Liver (tissue), 3 donors: ENCODE measurements around the gene LHPP.

Source experiments
- CTCF ChIP-seq: fragments of 150-350 bp; IDR thresholded peaks from 2 replicates; pipeline ENCODE4 v1.5.1; 2017; ENCODE audit warnings: improper control_type of control experiment, low read depth, low read length; ENCODE audit not compliant: missing input control
- RAD21 ChIP-seq, 2 donors: IDR thresholded peaks; 2 replicates each; pipeline ENCODE4 v1.6.1; 2016; ENCODE audit warnings: antibody characterized with exemption in 2 of 2, mild to moderate bottlenecking in 2 of 2
- SP1 ChIP-seq: IDR thresholded peaks from 2 replicates; pipeline ENCODE4 v1.6.1; 2018; ENCODE audit warnings: antibody characterized with exemption, mild to moderate bottlenecking
- YY1 ChIP-seq: IDR thresholded peaks from 2 replicates; pipeline ENCODE4 v1.6.1; 2016; ENCODE audit warnings: antibody characterized with exemption, mild to moderate bottlenecking
- donor health status: healthy.
- donor health status: healthy.

DNA sequence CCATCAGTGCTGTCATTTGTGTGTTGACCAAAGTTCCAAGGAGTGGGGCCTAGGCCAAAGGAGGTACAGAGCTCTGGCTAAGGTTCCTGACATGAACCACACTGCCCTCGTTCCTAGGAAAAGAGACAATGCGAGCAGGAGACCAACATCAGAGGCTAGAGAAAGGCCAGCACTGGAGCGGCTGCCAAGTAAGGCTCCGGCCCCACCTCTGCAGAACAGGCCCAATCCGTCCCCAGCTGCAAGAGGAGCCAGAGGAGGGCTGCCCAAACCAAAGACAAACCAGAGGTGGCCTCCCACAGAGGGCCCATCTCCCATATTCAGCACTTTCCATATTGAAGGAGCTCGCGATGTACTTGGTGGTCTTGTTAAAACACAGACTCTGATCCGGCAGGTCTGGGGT, 201.6 kb downstream of the LHPP start:
- TF ChIP-seq YY1 = no peak
- no peak for TF ChIP-seq SP1
- TF ChIP-seq RAD21 (IDR thresholded peaks at IDR 0.05) = no peak
- no peak for TF ChIP-seq CTCF
